Middle frontal gyrus (tissue), 1 donor: Measurements from ENCODE around the gene DLX6.
"Not testable (repeated sequence)": the region's sequence is repeated elsewhere in the genome, so short reads cannot be mapped to it uniquely, and the experiment has no call there.

Source experiments
- DNase-seq: peaks from one replicate; pipeline ENCODE4 v3.0.0-alpha.2; 2015; ENCODE audit warnings: low spot score; ENCODE audit errors: extremely low spot score

Gene DLX6

DNA sequence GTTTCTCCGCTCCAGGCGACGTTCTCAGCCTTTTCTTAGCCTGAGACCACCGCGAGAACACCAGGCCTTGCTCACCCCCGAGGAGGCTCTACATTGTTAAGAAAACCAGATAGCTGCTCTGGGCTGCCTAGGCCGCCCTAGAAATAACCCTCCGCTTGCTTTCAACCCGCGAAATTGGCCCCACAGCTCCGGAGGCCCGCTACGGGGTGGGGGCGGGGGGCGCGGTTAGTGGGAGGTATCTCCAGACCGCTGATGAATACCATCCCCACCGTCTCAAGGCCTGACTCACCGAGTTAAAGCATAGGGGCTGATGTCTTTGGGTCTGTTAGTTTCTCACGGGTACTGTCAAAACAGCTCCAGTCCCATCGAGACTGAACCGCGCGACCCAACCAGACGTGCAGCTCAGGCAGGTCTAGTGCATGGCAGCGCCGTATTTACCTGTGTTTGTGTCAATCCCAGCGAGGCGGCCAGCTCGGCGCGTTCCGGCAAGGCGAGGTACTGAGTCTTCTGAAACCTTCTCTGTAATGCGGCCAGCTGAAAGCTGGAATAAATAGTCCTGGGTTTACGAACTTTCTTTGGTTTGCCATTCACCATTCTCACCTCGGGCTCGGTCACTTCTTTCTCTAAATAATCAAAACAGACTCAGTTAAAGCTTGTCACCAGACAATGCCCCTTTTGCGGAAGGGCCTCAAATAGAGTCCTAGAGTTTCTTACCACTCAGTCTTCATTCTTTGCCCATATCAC is 16.6 kb downstream of the DLX6 start:
- DNase-seq: no peak

DNA sequence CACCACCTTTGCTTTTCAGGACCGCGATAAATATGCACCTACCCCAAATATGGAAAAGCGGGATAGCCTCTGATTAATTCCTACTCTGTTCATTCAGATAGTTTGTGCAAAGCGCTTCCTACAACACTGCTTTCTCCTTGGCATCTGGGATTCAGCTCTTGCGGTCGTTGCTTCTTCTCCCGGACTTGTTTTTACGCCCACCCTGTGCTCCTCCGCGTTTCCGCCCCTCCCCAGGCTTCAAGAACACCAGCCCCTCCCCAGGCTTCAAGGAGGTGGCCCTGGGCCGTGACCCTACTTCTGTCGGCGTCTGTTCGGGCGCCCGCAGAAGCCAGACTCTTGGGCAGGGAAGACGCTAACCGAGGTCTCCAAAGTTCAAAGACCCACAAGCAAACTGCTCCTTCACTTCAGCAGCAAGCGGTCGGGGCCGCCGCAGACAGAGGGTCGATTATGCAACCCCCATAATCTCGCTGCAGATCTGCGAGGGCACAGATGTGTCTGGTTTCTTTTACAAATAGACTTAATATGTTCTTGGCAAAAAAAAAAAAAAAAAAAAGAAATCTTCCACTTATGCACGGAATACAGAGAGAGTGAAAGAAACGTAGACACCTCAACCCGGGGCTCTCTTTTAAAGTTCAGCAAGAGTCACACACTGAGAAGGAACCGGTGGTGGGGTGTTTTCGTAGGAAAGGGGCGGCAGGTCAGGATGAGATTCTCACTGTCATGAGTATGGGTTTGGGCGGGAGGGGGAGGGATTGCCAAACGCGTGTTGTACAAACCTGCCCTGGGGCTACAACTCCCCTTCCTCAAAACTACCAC is 17.3 kb downstream of the DLX6 start:
- DNase-seq: no peak

DNA sequence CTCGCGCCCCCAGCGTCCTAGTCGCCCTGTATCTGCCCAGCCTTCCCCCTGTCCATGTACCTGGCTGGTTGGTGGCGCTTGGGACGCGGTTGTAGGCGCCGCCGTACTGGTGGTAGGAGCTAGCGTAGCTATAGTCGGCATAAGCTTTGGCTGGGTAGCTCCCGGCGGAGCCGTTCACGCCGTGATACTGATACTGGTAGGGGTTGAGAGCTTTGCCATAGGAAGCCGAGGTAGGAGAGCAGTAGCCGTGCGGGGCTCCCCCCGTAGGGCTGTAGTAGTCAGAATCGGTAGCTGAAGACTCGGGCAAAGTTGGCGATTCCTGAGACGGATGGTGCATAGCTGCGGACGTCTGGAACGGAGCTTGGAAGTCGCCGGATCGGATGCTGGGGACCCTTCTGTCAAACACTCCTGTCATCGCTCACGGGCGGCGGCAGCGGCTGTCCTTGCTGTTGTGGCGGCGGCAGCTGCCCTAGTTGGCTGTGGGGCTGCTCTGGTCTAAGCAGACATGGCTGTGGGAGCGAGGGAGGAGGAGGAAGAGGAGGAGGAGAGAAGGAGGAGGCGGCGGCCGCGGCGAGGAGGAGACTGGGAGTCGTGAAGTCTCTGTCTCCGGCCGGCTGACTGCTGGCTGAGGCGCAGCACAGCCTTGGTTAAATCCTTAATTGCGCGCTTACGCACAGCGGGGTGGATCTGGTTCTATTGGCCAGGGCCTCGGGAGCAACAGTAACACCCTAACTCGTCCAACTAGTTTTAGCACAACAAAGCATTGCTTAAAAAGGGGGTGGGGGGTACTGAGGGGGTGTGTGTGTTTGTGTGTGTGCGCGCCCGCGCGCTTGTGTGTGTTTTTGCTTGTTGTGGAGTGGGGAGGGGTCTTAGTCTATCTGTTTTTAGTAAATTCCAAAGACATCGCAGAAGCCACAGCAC is 19.1 kb downstream of the DLX6 start, which contains the start of gene DLX5:
DLX5 (minus strand) TSS at position 623 of the 921 bp plus-strand sequence; CDS start at position 415, 208 bp downstream.
- no peak for DNase-seq

DNA sequence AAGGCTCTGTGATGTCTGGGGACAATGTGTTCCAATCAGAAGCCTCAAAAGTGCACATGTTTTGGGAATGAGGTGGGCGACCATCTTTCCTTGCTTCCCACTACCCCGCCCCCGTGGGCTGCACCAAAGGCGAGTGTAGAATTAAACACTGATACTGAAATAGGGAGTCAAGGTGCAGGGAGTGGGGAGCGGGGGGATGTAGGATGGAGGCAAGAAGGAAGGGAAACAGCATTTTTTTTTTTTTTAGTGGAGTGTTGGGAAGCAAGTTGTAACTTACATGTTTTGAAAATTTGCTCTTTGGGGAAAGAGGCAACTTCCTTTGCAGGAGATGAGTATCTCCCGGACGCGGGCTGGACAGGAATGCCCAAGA is 19.8 kb downstream of the DLX6 start:
- DNase-seq: no peak

DNA sequence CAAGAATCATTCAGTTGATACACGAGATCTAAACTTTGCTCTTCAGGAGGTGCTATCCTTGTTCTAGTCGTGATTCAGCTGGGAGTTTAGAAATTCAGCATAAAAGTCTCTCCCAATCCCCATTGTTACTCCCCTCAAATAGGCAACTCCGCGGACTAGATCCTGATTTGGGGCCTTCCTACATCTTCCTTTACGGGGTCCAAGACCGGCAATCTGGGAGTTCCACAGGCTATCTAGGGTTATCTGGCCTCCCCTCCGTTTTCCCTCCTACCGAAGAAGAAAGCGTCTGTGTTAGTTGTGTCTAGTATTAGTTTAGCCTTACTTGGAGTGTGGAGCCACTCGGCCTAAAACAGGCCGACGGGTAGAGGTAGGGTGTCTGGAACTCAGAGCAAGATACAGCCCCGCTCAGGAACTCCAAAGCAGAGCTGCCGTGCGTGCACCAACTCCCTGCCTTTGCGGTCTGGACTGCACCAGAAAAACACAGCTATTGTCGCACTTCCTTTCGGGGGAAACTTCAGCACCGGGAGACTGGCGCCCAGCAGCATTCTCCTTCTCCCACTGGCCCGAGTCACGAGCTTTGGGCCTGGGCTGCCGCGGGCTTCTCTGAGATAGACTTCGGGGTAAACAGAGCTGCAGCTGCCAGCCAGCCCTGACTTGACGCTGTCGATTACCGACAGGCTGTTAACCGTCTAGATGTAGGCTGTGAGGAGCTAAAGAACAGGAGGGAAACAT is 20.8 kb downstream of the DLX6 start:
- DNase-seq: no peak

DNA sequence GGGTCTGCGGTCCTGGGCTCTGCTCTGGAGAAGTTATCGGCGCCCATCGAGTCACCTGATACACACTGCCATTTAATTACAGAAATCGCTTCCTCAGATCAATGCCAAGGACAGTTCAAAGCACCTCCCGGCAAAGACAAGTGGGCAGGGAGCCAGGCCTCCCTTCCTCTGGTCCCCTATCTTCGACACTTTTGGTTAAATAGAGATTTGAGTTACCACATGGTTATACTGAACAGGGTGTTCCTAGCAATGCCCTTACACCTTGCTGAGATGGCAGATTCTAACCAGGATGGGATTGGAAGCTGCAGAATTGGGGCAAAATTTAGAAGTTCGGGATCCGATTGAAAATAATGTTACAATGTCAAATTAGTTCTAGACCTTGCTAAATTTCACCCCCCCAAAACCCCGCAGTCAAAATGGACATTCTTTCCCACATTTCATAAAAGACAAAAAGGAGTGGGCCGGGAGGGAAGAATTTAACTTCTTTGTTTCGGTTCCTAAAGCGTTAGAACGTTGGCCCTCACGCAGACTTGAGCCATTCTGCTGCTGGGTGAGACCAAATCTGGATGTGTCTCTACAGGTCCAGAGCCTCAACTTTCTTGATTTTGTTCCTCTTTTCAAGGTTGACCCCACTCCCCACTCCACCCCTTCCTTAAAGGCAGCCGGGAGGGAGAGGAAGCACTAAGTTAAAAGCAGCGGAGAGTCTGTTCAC is 21.5 kb downstream of the DLX6 start:
- DNase-seq: no peak

DNA sequence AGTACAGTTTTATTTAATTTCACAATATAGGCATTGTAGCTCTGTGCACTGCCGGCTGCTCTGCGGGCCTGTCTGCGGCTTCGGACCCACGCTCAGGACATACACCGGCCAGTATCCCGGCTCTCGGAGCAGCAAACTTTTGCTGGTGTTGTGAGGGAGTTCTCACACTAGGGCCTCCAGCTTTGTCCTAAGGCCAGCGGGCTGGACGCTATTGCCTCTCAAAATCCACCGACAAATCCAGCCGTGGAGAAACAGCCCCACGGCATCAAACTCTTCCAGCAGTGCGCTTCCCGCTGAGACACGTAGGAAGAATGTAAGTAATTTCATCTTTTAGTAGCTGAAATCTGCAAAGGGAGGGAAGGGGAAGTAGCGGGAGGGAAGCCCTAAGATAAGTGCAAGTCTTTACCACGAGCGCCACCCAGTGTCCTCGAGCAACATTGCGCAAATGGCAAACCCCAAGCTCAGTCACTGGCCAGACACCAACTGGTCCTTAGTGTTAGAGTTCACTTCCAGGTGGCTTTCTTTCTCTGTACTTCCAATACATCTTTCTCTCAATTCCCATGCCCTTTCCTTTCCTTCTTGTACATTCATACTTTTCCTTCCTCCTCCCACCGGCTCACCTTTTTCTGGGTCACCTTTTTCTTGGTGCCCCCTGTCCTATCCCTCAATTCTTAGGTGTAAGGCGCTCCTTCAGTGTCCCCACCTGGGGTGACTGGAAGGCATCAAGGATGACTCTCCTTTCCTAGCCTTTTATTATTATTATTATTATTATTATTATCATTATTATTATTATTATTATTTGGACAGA is 22.3 kb downstream of the DLX6 start:
- peak; percentile 74 for DNase-seq

DNA sequence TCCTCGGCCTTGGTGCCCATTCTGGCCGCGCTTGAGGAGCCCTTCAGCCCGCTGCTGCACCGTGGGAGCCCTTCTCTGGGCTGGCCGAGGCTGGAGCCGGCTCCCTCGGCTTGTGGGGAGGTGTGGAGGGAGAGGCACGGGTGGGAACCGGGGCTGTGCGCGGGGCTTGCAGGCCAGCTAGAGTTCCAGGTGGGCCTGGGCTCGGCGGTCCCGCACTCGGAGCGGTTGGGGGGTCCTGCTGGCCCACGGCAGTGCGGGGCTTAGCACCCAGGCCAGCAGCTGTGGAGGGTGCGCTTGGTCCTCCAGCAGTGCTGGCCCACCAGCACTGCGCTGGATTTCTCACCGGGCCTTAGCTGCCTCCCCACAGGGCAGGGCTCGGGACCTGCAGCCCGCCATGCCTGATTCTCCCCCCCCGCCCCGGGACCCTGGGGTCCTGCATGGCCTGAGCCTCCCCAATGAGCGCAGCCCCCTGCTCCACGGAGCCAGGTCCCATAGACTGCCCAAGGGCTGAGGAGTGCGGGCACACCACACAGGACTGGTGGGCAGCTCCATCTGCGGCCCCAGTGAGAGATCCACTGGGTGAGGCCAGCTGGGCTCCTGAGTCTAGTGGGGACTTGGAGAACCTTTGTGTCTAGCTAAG is 29.0 kb downstream of the DLX6 start:
- not testable (repeated sequence) for DNase-seq

DNA sequence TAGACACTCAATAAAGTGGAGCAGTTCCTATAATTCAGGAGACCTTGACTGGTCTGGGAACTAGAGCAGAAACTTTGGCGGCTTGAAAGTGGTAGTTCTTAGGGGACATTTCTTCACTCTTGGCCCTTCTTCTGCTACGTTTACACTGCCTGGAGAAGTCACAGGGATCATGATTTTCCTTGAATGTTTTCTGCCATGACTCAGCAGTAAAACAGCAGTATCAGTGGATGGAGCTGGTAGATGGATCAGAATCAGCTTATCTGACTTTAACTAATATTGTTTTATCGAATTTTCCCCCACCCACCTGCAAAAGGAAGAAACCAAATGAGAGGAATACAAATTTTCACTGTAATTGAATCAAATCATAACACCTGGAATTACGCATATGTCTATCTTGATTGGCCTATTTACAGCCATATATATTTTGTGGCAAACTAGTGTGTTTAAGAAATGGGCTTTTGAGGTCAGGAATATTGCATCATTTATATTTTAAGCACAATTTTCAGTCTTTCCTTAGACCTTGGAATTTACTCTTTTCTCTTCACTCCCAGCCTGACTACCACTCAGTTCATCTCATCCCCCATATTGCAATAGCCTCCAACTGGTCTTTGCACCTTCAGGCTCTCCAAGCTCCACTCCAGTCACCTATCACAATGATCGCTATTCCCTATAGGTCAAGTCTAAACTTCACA is 34.2 kb downstream of the DLX6 start:
- DNase-seq: no peak

DNA sequence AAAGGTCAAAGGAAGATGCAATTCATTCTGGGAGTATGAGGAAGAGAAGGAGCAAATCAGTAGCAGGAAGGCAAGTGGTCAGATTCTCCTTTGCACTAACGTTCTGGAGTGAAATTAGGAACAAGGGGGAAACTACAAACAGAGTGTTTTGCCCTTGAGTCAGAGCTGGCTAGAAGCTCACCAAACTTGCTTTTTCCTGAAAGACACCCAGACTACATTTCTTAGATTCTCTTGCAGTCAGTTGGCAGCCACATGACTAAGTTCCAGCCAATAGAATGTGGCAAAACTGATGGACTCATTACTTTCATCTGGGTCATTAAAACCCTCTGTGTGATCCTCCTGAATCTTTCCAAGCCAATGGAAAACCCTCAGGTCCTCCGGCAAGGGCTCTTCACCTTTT is 37.9 kb downstream of the DLX6 start:
- no peak for DNase-seq
